Measurements from ENCODE around the gene CEACAM16.

DNA sequence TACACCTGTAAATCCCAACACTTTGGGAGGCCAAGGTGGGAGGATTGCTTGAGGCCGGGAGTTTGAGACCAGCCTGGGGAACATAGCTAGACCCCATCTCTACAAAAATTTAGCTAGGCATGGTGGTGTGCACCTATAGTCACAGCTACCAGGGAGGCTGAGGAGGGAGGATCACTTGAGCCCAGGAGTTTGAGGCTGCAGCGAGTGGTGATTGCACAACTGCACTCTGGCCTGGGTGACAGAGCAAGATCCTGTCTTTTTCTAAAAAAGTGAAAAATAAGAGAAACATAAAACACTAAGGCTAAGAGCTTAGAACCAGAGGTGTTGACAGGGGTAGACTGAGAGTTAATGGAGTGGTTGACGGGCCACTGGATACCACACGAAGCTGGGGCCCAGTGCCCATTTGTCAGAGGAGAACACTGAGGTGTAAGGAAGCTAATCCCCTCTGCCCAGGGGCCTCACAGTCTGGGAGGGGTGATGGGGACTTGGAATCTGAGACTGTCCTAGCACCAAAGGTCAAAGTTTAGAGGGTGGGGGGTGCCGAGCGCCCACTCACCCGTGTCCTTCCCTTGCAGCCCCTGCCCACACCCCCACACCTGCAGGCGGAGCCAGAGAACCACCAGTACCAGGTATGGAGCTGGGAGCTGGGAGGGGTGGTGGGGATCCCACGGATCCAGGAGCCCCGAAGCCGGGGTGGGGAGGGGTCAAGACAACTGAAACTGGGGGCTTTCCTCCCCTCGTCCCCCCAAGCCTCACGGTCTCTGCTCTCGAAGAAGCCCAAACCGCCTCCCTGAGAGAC is 16.8 kb upstream of the CEACAM16 start:
- TF ChIP-seq CTCF (IDR thresholded peaks at IDR 0.05), result no peak
- TF ChIP-seq POLR2A (IDR thresholded peaks at IDR 0.05), result no peak
